GM10266 (cell line): ENCODE results near the gene FAM163B.

Source experiments
- DNase-seq: peaks from one replicate; pipeline ENCODE4 v3.0.0; 2012; ENCODE audit errors: extremely low spot score
- CTCF ChIP-seq: IDR thresholded peaks from 2 replicates; pipeline ENCODE4 v1.5.1; 2012; ENCODE audit warnings: mild to moderate bottlenecking, low read depth; ENCODE audit not compliant: control insufficient read depth, insufficient read depth; ENCODE audit errors: missing control alignments

FAM163B gene

GRCh38 chr9:133622555-133622954 is 13.4 kb upstream of the FAM163B start:
- DNase-seq = no peak
- TF ChIP-seq CTCF = no peak

GRCh38 chr9:133621725-133622267 is 12.6 kb upstream of the FAM163B start:
- no peak for TF ChIP-seq CTCF
- DNase-seq = no peak

GRCh38 chr9:133619791-133620190 is 10.6 kb upstream of the FAM163B start:
- TF ChIP-seq CTCF = no peak
- DNase-seq = peak; percentile 47

GRCh38 chr9:133618726-133619125 is 9.5 kb upstream of the FAM163B start:
- no peak for DNase-seq
- TF ChIP-seq CTCF = no peak

GRCh38 chr9:133616643-133617405 is 7.6 kb upstream of the FAM163B start:
- DNase-seq = no peak
- TF ChIP-seq CTCF = no peak

- no peak for TF ChIP-seq CTCF
- DNase-seq = no peak
These were observed 6.5 kb upstream of the FAM163B start for GRCh38 chr9:133615606-133616188.

- TF ChIP-seq CTCF = no peak
- no peak for DNase-seq
These were observed 6.0 kb upstream of the FAM163B start for GRCh38 chr9:133615186-133615585.
